GM12891 (cell line): Measurements from ENCODE around the gene GRAP2.

ENCODE experiments used
- POLR2A ChIP-seq: IDR thresholded peaks from 2 replicates; pipeline ENCODE4 v1.6.1; 2011; ENCODE audit warnings: low read depth, low read length, control low read depth
- POLR2AphosphoS5 ChIP-seq: IDR thresholded peaks from 2 replicates; pipeline ENCODE4 v1.6.1; 2011; ENCODE audit warnings: low read depth, low read length, control low read depth
- TAF1 ChIP-seq: IDR thresholded peaks from 2 replicates; pipeline ENCODE4 v1.6.1; 2011; ENCODE audit warnings: low read depth, low read length, control low read depth

DNA sequence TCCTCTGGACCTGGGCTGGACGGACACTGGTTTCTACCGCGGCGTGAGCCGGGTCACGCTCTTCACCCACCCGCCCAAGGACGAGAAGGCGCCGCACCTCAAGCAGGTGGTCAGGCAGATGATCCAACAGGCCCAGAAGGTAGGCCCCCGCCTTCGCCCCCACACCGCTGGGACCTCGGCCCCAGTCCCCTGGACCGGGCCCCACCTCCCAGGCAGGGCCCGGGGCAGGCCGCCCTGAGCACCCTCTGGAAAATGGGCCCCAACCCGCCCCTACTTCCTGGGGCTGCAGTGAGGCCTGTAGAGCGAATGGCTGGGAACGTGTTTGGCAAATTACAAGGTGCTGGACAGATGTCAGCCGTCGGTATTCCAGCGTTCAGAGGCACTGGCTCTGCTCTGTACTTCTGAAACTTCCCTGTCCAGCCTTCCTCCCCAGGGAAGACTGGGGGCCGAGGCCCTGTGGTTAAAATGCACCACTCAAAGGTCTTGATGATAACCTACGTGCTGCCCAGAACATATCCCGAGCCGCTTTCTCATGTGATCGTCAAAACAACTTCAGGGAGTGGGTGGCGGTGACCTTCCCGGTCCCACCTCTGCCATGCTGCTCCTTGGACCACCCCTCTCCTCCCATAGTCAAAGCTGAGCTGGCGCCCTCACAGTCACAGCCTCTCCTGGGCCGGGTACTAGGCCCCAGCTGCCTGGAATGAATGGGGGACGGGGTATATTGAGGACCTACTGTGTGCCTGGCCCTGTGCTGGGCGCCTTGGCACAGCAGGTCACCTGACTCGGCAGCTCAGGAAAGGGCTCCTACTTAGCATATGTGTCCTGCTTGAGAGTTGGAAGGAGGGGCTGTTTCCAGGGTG is 94.7 kb downstream of the GRAP2 start:
- TF ChIP-seq POLR2A (no peak), TAF1 (no peak), POLR2AphosphoS5 (no peak)
